Anterior cingulate cortex (tissue), 58 donors: ENCODE results near the gene SFI1.

Experiments used
- DNase-seq, 58 donors: peaks; one replicate each; lab custom pipeline; 2025; lab: John Stamatoyannopoulos, UW

Gene SFI1

DNA sequence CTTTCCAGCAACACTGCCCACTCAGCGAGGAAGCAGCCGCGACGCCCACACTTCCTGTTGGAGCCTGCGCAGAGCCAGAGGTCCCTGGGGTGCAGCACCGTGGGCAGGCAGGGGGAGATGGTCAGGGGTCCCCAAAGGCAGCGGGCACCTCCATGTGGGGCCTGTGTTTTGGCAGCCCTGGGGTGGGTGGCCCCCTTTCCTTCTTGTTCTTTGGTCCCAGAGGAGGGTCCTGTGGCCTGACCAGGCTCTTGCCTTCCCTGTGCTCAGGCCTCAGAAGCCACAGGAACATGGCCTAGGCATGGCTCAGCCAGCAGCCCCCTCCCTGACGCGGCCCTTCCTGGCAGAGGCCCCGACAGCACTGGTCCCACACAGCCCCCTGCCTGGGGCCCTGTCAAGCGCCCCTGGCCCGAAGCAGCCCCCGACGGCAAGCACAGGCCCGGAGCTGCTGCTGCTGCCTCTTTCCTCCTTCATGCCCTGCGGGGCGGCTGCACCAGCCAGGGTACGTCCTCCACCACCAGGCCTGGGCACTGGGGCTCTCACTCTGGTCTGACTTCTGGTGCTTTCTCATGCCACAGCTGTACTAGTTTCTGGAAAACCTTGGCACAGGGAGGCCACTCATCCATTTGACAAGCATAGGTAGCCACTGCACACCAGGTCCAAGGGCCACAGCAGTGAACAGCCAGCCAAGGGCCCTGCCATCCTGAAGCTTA is 118.6 kb downstream of the SFI1 start:
- no peak for DNase-seq

DNA sequence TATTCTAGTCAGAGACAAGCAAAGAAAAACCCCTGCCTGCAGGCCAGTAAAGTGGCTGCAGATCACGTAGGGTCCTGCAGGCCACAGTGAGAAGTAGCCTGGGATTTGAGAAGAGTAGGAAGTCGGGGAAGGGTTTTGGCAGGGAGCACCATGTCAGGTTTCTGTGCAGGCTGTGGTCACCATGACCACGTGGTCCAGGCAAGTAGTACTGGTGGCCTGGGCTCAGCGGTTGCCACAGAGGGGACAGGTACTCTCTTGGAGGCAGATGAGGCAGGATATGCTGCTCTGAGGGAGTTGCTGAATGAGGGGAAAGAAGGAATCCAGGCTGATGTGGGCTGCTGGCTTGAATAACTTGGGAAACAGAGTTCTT is 119.1 kb downstream of the SFI1 start:
- peak in 1 of 58 donors; percentile 9 for DNase-seq

DNA sequence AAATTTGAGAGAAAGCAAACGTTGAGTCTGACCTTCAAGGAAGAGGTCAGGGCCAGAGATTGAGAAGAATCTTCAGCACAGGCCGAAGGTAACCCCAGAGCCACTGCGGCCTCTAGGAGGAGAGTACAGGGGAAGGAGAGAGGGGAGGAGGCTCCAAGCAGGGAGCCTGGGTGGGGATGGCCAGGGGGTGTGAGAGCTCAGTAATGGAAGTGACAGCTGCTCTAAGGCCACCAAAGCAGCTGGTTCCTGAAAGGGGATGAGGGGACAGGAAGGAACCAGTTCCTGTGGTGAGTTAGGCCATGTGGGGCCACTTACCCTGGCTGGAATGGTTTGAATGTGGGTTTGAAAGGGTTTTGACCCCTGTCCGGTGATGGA is 119.6 kb downstream of the SFI1 start:
- DNase-seq, result no peak

DNA sequence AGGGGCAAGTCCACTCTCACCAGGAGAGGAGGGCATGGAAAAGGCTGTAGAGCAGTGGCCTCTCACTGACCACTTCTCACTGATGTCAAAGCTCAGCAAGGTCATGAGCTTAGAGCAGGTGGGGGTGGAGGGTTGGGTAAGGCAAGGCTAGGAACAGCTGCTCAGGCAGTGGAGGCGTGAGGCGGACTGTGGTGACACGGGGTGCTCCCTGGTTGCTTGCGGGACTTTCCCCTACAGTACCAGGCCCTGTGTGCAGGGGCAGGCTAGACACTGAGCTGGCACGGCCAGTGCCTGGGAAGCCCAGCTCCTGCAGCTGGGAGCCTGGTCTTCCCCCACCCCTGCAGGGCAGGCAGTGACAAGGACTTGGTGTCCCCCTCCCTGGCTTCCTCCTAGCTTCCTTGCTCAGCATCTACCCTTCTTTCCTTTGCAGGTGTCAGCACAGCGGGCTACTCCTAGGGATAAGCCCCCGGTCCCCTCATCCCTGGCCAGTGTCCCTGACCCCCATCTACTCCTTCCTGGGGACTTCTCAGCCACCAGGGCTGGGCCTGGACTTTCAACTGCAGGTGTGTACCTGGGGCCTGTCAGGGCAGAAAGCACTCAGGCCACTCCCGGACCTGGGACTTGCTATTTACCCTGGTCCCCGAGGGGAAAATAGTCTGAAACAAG is 120.1 kb downstream of the SFI1 start:
- peak in 1 of 58 donors; percentile 22 for DNase-seq

DNA sequence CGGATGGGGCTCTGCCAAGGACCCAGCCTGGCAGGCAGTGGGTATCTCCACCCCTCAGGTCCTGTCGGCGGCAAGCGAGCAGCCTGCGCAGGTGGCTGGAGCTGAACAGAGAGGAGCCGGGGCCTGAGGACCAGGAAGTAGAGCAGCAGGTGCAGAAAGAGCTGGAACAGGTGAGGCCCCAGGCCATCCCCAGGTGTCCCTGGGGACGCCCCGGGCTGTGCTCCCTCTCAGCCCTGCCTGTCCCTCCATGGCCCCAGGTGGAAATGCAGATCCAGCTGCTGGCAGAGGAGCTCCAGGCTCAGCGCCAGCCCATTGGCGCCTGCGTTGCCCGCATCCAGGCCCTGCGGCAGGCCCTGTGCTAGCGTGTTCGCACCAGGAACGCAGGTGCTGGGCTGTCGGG is 121.7 kb downstream of the SFI1 start:
- DNase-seq, result no peak

DNA sequence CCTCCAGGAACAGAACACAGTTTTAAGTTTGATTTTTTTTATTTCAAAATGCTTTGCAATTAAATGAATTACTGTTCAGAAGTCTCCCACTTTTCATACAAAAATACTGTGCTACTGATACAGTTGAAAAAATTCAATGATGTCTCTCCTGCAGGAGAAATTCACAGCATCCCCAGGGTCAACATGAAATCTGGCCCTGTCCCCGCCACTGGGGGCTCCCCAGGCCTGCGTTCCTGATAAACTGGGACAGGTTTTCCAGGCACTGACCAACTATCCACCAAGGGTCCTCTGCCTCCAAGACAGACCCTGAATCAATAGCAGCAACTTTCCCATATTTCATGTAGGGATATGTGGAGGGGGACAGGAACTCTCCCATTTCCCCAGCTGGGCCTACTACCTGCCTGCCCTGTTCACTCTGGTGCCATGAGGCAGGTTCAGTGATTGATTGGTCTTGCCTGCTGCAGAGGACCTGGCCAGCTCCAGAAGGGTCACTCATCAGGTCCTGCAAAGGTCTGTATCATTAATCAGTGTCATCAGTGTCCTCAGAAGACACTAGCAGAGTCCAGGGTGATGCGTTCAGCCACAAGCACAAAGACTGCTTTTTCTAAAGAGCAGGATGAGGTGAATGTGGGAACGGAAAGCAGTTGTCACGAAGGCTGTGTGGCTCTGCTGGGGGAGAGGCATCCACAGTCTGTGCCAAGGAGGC is 122.3 kb downstream of the SFI1 start:
- DNase-seq, result no peak

DNA sequence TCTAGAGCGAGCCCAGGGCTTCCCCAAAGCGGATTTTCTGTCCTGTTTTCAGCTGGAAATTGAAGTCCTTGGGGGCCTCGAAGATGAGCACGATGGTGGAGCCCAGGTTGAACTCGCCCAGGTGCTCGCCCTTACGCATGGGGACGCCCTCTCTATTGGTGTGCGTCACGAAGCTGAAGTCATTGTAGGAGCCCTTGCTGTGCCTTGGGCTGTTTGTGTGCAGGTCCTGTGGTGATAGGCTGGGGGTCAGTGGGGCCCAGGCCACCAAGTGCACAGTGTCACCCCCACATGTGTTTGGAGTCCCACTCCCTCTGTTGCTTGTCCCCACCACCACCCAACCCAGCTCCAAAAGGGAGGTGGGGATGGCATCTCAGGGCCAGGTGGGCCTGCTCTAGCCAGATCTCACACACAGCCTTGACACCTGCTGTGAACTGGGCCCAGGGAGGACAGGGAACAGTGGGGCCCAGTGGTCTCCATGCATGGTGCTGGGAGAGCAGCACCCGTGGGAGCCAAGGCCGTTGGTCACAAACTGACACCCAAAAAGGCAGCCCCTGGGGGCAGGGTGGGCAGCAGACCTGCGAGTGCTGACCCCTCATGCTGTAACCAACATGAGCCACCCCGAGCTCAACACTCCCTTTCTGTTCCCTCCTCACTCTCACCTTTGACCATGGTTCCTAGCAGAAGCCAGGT is 123.4 kb downstream of the SFI1 start:
- DNase-seq, result no peak

DNA sequence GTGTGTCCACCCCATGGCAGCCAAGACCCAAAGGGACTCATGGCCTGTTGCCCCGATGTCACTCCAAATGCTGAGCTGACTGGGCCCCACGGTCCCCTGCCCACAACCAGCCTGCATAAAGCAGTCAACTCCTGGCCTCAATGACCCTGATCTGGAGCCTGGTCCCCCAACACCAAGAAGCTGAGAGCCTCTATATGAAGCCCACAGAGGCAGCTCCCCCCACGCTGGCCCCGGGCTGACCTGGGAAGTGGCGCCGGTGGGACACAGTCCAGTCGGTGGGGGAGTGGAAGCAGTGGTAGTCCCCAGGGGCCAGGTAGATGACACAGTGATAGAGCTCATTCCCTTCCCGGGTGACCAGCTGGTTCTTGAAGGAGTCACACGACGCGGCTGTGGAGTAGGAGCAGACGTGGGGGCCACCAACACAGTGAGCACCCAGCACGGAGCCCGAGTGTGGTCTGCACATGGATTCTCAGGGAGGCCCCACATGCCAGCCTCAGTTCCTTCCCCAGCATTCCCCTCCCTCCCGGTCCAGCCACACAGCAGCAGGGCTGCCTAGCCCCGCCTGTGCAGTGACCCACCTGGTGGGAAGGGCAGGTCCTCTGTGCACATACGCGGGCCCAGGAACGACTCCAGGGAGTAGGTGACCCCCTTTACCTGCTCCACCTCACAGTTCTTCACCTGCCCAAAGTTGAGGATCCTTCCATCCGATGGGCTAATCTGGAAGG is 124.6 kb downstream of the SFI1 start:
- no peak for DNase-seq

DNA sequence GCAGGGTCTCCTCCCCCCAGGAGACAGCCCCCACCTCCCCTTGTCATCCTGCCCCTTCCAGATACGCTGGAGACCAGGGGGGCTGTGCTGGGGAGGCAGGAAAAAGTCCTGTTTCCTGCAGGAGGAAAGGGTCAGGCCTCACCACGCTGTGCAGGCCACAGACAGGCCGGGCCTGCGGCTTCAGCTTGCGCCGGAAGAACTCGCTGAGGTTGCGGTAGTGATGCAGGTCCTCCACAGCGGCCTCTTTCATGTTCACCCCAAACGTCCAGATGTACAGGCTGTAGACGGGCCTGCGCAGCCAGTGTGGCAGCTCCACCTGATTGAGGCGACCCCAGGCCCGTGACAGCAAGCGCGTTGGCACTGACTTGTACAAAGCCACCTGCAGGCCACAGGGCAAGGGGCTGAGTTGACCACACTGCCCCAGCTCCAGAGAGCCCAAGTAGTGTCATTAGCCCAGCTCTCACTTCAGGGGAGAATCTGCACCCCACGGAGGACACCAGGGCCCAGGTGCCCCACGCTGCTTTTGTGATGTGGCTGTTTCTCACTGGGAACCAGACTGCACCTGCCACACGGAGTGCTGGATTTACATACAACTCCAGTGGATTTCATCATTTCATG is 125.3 kb downstream of the SFI1 start:
- DNase-seq, result no peak

DNA sequence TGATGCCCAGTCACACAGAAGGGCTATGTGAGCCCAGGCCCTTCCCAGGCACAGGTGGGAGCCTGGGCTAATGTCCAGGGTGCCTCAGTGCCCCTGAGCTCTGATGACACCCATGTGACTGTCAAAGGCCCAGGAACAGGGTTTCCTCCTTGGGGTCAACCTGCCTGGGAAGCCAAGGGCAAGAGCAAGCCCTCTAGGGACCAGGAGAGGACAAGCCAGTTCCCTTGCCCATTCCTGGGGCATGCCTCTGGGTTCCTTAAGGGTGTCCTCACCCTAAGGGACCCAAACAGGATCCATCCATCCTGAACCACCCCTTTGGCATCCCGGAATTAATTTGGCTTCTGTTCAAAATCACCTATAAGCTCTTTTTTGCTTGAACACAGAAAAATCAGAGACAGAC is 126.6 kb downstream of the SFI1 start:
- no peak for DNase-seq

DNA sequence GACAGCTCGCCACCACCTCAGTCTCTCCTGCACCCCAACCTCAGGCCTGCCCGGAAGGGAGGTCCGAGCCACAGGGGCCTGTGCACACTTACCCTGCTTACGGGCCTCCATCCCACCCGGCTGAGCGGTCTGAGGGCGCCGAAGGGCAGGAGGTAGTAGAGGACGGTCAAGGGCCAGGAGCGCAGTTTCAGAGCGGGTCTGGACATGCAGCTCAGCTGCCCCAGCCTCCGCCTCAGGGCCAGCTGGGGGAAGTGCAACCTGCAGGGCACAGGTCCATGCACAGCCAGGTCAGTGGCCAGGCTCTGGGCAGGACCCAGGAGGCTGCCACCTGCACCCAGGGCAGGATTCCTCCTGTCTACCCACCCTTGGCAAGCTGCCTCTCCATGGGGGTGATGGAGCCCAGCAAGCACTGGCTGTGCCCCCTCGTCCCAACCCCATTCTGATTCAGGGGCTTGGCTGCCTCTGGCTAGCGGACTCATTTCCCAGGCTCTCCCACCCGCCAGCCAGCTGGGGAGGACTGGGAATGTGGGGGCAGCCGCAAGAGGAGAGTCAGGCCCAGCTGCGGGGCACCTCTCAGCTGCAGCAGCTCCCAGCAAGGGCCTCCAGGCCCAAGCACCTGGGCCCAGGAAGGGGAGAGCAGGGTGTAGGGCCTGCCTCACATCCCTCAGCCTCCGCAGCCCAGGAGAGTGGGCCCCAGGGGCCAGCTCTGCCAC is 127.4 kb downstream of the SFI1 start:
- peak in 2 of 58 donors; percentile 11 to 48 for DNase-seq

DNA sequence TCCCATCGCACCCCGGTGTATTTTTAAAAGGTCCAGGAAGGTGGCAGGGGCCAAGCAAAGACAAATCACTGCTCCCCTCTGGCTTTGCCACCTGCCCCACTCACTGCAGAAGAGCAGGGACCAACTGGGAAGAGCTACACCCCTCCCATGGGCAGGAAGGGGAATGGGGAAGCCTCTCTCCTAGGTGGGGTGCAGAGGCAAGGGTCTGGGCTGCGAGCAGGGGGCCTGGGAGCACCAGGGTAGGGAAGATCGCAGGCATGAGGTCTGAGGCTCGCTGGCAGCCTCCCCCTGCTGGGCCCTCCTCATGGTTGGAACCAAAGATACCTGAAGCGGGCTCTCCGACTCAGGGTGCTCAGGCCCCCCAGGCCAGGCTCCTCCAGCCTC is 128.9 kb downstream of the SFI1 start:
- DNase-seq, result no peak

DNA sequence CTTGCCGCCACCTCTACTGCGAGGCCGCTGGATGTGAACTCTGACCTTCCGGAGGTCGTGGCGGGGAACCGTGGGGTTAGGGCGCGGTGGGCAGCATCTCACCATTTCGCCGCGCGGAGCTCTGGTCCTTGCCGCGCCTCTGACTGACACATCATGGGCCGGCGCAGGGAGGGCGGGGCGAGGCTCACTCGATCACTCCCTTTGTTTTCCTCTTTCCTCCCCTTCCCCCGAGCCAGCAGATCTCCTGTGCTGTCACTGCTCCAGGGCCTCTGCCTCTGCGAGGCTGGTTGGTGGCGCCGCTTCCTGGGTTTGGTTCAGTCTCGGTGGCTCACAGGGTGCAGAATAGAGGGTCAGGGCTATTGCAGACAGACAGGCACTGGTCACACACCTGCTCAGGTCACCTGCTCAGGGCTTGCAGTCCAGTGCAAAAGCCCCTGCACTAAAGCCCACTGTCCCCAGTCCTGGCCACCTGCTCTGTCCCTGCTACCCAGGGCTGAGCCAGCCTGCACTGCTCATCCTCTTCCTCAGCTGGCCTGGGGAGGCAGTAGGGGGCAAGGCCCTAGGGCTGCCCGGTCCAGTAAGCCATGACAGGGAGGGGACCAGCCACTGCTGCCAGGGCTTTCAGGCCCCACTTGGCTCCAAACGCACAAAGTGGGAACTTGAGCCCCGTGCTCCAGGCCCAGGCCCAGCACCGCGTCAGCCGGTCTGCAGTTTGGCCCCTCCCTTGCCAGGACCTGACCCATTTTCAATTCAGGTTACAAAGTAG is 129.5 kb downstream of the SFI1 start:
- peak in 53 of 58 donors; percentile 19 to 82 (median 58) for DNase-seq

DNA sequence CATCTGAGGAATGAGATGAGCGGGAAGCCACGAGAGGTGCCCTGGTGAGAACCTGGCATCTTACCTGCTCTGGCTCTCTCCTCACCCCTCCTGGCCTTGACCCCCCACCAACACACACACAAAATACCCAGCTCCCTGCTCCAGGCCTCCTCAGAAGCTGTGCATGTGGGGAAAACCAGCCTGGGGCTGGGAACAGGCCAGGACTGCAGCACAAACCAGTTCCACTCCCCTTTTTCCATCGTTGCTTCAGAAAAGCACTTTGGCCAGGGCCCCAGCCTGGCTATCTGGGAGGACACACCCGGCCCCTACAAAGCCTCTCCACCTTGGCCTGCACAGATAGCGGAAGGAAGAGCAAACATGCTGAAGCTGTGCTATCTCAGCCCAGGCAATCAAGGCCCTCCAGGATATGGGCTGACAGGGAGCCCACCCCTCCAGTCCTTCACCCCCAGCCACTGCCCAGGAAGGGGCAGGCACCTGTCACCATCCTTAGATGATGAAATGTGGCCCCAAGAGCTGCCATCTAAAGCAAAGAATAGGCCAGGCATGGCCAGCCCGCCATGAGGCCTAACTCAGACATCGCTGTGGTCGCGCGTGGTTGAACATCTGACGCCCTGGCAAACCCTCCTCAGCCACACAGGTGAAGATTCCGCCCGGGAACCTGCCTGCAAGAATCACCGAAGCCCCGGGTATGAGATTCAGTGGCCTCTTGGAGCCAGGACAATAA is 130.3 kb downstream of the SFI1 start:
- DNase-seq, result peak in 4 of 58 donors; percentile 39 to 71 (median 53)

DNA sequence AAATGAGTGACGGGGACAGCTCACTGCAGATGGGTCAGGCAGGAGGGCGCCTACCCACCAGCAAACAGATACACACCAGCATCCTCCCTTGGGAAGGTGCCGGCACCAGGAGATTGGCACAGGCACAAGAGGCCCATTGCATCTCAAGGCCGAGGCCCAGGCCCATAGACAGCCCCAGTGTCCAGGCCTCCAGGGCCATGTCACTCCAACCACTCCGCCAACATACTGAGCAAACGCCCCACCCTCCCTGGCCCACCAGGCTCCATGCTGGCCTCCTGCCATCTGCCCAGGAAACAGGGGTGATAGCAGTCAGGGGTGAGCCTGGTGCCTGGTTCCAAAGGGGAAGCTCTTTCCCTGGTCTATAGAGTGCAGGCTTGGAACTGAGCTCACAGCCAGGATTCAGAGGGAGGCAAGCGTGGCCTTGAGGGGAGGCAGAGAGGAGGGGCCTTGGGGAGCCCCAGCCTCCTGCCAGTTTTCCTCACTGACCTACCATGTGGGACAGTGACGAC is 130.9 kb downstream of the SFI1 start:
- DNase-seq, result no peak

DNA sequence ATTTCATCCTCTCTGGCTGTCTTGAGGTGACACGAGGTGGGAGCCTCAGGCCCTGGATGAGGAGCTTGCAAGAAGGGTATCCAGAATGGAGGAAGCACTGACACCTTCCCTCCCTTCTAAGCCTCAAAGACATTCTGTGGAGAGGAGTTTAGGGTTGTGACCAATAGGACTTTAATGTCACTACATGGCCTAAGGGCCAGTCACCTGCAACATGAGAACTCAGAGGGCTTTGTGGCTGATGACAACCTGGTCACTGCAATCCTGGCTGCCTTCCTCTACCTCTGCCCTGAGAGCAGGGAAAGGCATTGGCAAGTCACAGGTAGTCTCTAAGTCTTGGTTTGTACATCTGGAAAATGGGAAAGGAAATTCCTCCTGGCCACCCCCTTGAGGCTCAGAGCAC is 132.0 kb downstream of the SFI1 start:
- DNase-seq, result no peak

DNA sequence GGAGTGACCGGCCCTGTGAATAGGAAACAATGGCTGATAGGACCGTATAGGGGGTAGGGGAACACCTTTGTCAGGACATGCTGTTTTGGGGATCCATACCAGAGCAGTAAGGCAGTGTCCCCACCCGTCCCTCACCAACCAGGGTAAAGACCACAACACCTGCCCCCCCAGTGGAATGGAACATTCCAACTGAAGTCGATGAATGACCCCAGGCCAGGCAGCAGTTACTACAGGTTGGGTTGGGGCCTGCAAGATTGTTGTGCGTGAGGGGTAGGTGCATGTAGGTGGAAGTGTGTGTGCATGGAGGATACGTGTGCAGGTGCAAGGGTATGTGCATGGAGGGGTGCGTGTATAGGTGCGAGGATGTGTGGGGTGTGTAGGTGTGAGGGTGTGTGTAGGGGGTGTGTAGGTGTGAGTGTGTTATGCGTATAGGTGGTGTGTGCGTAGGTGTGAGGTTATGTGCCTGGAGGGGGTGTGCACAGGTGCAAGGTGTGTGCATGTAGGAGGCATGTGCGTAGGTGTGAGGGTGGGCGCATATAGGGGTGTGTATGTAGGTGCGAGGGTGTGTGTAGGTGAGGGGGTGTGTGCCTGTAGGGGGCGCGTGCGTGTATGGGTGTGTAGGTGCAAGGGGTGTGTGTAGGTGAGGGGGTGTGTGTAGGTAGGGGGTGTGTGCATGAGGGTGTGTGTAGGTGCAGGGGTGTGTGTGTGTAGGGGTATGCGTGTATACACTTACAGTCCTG is 132.8 kb downstream of the SFI1 start:
- DNase-seq, result no peak
